ENCODE results near the gene UNC45A. TPM values are rescaled to one million over a fixed set of nuclear protein-coding genes. Genes with fewer than 3 reads are reported as not detected.
A peak's percentile ranks its signal among the peaks of the same experiment; 100 is the strongest.
"Not testable (repeated sequence)": the region's sequence is repeated elsewhere in the genome, so short reads cannot be mapped to it uniquely, and the experiment has no call there.

UNC45A gene
- total RNA-seq, 1 donor from 2014 or later = 72.8 TPM

- DNase-seq = no peak
- Mint-ChIP-seq H3K27ac (no peak overlapping the region), H3K4me3 (no peak overlapping the region), H3K36me3 (ENCODE audit: low read depth) (peaks cover 32% of the 10 kb centered on the region), H3K9me3 (no peaks in the 10 kb centered on the region), H3K4me1 (peaks cover 23% of the 10 kb centered on the region), H3K27me3 (no peaks in the 10 kb centered on the region)
- intact Hi-C loops (cut with micrococcal nuclease) = no loop called here
- TF ChIP-seq CTCF (IDR thresholded peaks at IDR 0.05) = no peak
- no peak for ATAC-seq (ENCODE audit: low read depth)
- ChIA-PET POLR2A (no interaction called here), CTCF (no interaction called here)
Observed at GRCh38 chr15:90892498-90893174, 42.4 kb upstream of the UNC45A start.

GRCh38 chr15:90893175-90894090, 41.7 kb upstream of the UNC45A start:
- Mint-ChIP-seq H3K36me3 (ENCODE audit: low read depth) (peaks cover 28% of the 10 kb centered on the region), H3K27ac (no peak overlapping the region), H3K4me3 (no peak overlapping the region), H3K9me3 (no peaks in the 10 kb centered on the region), H3K27me3 (no peaks in the 10 kb centered on the region), H3K4me1 (peaks cover 26% of the 10 kb centered on the region)
- CTCF ChIA-PET = interaction anchor here (4.8 to 12.5 kb wide), 2 partner anchors 8 to 40 kb away, joined by 28 to 193 read pairs; partner anchors contain the start of genes HDDC3 and UNC45A
- intact Hi-C loops (cut with micrococcal nuclease) = no loop called here
- no peak for TF ChIP-seq CTCF (IDR thresholded peaks at IDR 0.05)
- DNase-seq = no peak
- POLR2A ChIA-PET = interaction anchor here (1.2 kb wide), 1 partner anchor 39 kb away, joined by 4 read pairs; the partner anchor contains the start of gene HDDC3
- ATAC-seq (ENCODE audit: low read depth) = no peak

- DNase-seq (no peak), ATAC-seq (ENCODE audit: low read depth) (no peak)
- Mint-ChIP-seq H3K36me3 (ENCODE audit: low read depth) (peaks cover 23% of the 10 kb centered on the region), H3K4me1 (peaks cover 27% of the 10 kb centered on the region), H3K9me3 (no peaks in the 10 kb centered on the region), H3K27me3 (no peaks in the 10 kb centered on the region), H3K27ac (peak overlapping the region; percentile 13), H3K4me3 (no peak overlapping the region)
- no peak for TF ChIP-seq CTCF (IDR thresholded peaks at IDR 0.05)
- intact Hi-C loops (cut with micrococcal nuclease) = no loop called here
- POLR2A ChIA-PET = interaction anchor here (1.1 to 12.7 kb wide), 4 partner anchors 11 to 232 kb away, joined by 5 to 213 read pairs (median 12); partner anchors contain the start of genes FES, HDDC3 and UNC45A
- CTCF ChIA-PET = interaction anchor here (4.8 to 12.5 kb wide), 2 partner anchors 10 to 37 kb away, joined by 28 to 193 read pairs; partner anchors contain the start of genes HDDC3 and UNC45A
Observed at GRCh38 chr15:90895571-90896117, 39.4 kb upstream of the UNC45A start.

GRCh38 chr15:90897131-90897655, 37.9 kb upstream of the UNC45A start:
- CTCF ChIA-PET = interaction anchor here (0.9 to 12.5 kb wide), 4 partner anchors 11 to 577 kb away, joined by 3 to 193 read pairs (median 16); partner anchors contain the start of genes HDDC3 and UNC45A
- intact Hi-C loops (cut with micrococcal nuclease); H3K9me3 Mint-ChIP-seq; DNase-seq; H3K27me3 Mint-ChIP-seq: not testable (repeated sequence)
- peak; percentile 88 for ATAC-seq (ENCODE audit: low read depth)
- peak overlapping the region; percentile 69 for H3K4me3 Mint-ChIP-seq
- peaks cover 20% of the 10 kb centered on the region for H3K36me3 Mint-ChIP-seq (ENCODE audit: low read depth)
- H3K4me1 Mint-ChIP-seq = peaks cover 38% of the 10 kb centered on the region
- H3K27ac Mint-ChIP-seq = peak overlapping the region; percentile 87
- POLR2A ChIA-PET = interaction anchor here (0.6 to 12.7 kb wide), 6 partner anchors 12 to 509 kb away, joined by 3 to 213 read pairs (median 4); partner anchors contain the start of genes BLM, FES, HDDC3 and IQGAP1

Measured in activated B cell treated with CpG ODN at 0.5 μM for 24 hours (primary cell).